A673 (cell line): ENCODE results near the gene GPC1. TPM values are rescaled to one million over a fixed set of nuclear protein-coding genes. Genes with fewer than 3 reads are reported as not detected.

ENCODE experiments used
- BruUV-seq: library from RNA; stranded (reverse); fragments of 400-500 nt; replicated peaks from 2 replicates; lab custom pipeline; 2021; lab: Mats Ljungman, UMichigan
- CTCF ChIA-PET: fragments of 300-600 bp; sonication (Branson Sonifier 250); formaldehyde crosslinking; loops from one replicate; lab custom pipeline; 2022; ENCODE audit warnings: antibody characterized with exemption; lab: Charles Lee
- POLR2A ChIA-PET: fragments of 300-600 bp; sonication (Branson Sonifier 250); formaldehyde crosslinking; loops from one replicate; lab custom pipeline; 2022; ENCODE audit warnings: antibody characterized with exemption; ENCODE audit not compliant: low non-redundant PET; lab: Charles Lee
- DNase-seq: peaks from one replicate; pipeline ENCODE4 v3.0.0-alpha.2; 2015; ENCODE audit warnings: low spot score
- H3K27ac ChIP-seq: fragments of 200-600 bp; sonication (generic); 2 replicates; pipeline ENCODE4 v1.5.1; 2016; ENCODE audit warnings: mixed run types, low read depth, mild to moderate bottlenecking, mixed read lengths, antibody characterized with exemption, low read length; ENCODE audit not compliant: poor library complexity, severe bottlenecking
- H3K27me3 ChIP-seq: fragments of 200-600 bp; sonication (generic); replicated peaks from 2 replicates; pipeline ENCODE4 v1.6.1; 2017; ENCODE audit warnings: mixed run types, low read depth, mild to moderate bottlenecking, mixed read lengths, antibody characterized with exemption, low read length; ENCODE audit not compliant: insufficient read depth, poor library complexity
- H3K36me3 ChIP-seq: fragments of 200-600 bp; sonication (generic); 2 replicates; pipeline ENCODE4 v1.6.1; 2016; ENCODE audit warnings: mixed run types, mild to moderate bottlenecking, mixed read lengths, antibody characterized with exemption, low read length; ENCODE audit not compliant: insufficient read depth, poor library complexity, severe bottlenecking
- H3K4me1 ChIP-seq: fragments of 200-600 bp; sonication (generic); 2 replicates; pipeline ENCODE4 v1.6.1; 2017; ENCODE audit warnings: mixed run types, mild to moderate bottlenecking, mixed read lengths, antibody characterized with exemption, low read length; ENCODE audit not compliant: insufficient read depth, poor library complexity, severe bottlenecking
- H3K4me3 ChIP-seq: fragments of 200-600 bp; sonication (generic); 2 replicates; pipeline ENCODE4 v1.5.1; 2016; ENCODE audit warnings: low read depth, mixed run types, mild to moderate bottlenecking, mixed read lengths, low read length; ENCODE audit not compliant: poor library complexity, severe bottlenecking
- H3K9me3 ChIP-seq: fragments of 200-600 bp; sonication (generic); 2 replicates; pipeline ENCODE4 v1.6.1; 2016; ENCODE audit warnings: mixed run types, low read depth, mild to moderate bottlenecking, mixed read lengths, antibody characterized with exemption, low read length; ENCODE audit not compliant: poor library complexity, severe bottlenecking
- CTCF ChIP-seq: fragments of 300-800, 200-600 bp; sonication (generic); conservative IDR thresholded peaks from 2 replicates; pipeline ENCODE4 v1.5.1; 2017; ENCODE audit warnings: low read depth, mild to moderate bottlenecking, antibody characterized with exemption, low read length, moderate library complexity, mixed read lengths
- EZH2 ChIP-seq: fragments of 200-600 bp; sonication (generic); IDR thresholded peaks from 2 replicates; pipeline ENCODE4 v1.6.1; 2017; ENCODE audit warnings: borderline replicate concordance, low read depth, mild to moderate bottlenecking, mixed read lengths, antibody characterized with exemption, low read length; ENCODE audit not compliant: poor library complexity, severe bottlenecking
- intact Hi-C: fragments of 100-400 bp; cut with micrococcal nuclease; formaldehyde crosslinking; loops from one replicate; pipeline ENCODE4 v1.10.0; 2022; ENCODE audit not compliant: unreplicated experiment
- total RNA-seq: library from RNA; stranded (reverse); gene quantifications from 2 replicates; pipeline ENCODE4 v1.2.3, GENCODE V29; 2021

Gene GPC1
- total RNA-seq, 1 experiment from 2014 or later, result 21.2 TPM

GRCh38 chr2:240405133-240405532, 30.3 kb upstream of the GPC1 start:
- Histone ChIP-seq H3K4me3 (no peak overlapping the region), H3K4me1 (no peaks in the 10 kb centered on the region), H3K27me3 (no peaks in the 10 kb centered on the region), H3K27ac (no peak overlapping the region), H3K36me3 (no peaks in the 10 kb centered on the region), H3K9me3 (no peaks in the 10 kb centered on the region)
- intact Hi-C loops, result no loop called here
- ChIA-PET CTCF (no interaction called here), POLR2A (no interaction called here)
- BruUV-seq, result no TSS peak
- TF ChIP-seq EZH2 (no peak), CTCF (no peak)
- DNase-seq, result no peak

GRCh38 chr2:240405684-240406313, 29.7 kb upstream of the GPC1 start:
- TF ChIP-seq EZH2, result no peak
- no peaks in the 10 kb centered on the region for H3K27me3 ChIP-seq
- BruUV-seq, result no TSS peak
- ChIA-PET CTCF (no interaction called here), POLR2A (no interaction called here)
- H3K9me3 ChIP-seq, result no peaks in the 10 kb centered on the region
- no peaks in the 10 kb centered on the region for H3K4me1 ChIP-seq
- intact Hi-C loops, result no loop called here
- no peak for DNase-seq
- no peak overlapping the region for H3K27ac ChIP-seq
- H3K4me3 ChIP-seq, result no peak overlapping the region
- H3K36me3 ChIP-seq, result no peaks in the 10 kb centered on the region

- H3K36me3 ChIP-seq, result no peaks in the 10 kb centered on the region
- no peaks in the 10 kb centered on the region for H3K27me3 ChIP-seq
- no peak for DNase-seq
- BruUV-seq, result no TSS peak
- no peaks in the 10 kb centered on the region for H3K9me3 ChIP-seq
- ChIA-PET CTCF (no interaction called here), POLR2A (no interaction called here)
- no peak overlapping the region for H3K27ac ChIP-seq
- TF ChIP-seq CTCF (no peak), EZH2 (no peak)
- intact Hi-C loops, result no loop called here
- no peaks in the 10 kb centered on the region for H3K4me1 ChIP-seq
- H3K4me3 ChIP-seq, result no peak overlapping the region
These were observed 28.4 kb upstream of the GPC1 start for GRCh38 chr2:240407090-240407489.

GRCh38 chr2:240410004-240410403, 25.5 kb upstream of the GPC1 start:
- H3K27me3 ChIP-seq, result no peaks in the 10 kb centered on the region
- POLR2A ChIA-PET, result no interaction called here
- TF ChIP-seq EZH2 (no peak), CTCF (no peak)

More at GRCh38 chr2:240410004-240410403, 25.5 kb upstream of the GPC1 start:
- BruUV-seq, result no TSS peak
- no peaks in the 10 kb centered on the region for H3K9me3 ChIP-seq
- DNase-seq, result no peak
- H3K4me1 ChIP-seq, result no peaks in the 10 kb centered on the region
- CTCF ChIA-PET, result no interaction called here
- H3K4me3 ChIP-seq, result no peak overlapping the region
- no peaks in the 10 kb centered on the region for H3K36me3 ChIP-seq
- no peak overlapping the region for H3K27ac ChIP-seq
- intact Hi-C loops, result no loop called here
